ENCODE measurements around the gene KIAA2012. TPM values are rescaled to one million over a fixed set of nuclear protein-coding genes. Genes with fewer than 3 reads are reported as not detected.

Gene KIAA2012
- total and polyA plus RNA-seq, 4 donors = under 0.01 to 0.61 (median 0.42) TPM

DNA sequence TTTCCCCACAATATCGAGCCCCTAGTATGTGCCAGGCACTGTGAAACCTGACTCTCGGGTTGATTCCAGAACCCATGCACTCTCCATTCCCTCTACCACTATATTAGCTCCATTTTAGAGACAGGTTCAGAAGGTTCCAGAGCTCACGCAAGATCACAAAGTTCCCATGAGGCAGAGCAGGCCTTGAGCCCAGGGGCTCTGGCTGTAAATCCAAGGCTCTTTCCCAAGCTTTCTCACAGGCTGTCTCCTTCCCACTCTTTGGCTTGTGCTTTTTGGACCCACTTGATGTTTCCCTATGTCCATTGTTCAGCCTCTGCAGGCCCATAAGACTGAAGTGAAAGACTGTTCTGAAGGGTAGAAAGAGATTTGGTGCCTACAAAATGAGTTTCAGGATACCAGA is 15.7 kb downstream of the KIAA2012 start (continued):
- TF ChIP-seq, protein P1, sequence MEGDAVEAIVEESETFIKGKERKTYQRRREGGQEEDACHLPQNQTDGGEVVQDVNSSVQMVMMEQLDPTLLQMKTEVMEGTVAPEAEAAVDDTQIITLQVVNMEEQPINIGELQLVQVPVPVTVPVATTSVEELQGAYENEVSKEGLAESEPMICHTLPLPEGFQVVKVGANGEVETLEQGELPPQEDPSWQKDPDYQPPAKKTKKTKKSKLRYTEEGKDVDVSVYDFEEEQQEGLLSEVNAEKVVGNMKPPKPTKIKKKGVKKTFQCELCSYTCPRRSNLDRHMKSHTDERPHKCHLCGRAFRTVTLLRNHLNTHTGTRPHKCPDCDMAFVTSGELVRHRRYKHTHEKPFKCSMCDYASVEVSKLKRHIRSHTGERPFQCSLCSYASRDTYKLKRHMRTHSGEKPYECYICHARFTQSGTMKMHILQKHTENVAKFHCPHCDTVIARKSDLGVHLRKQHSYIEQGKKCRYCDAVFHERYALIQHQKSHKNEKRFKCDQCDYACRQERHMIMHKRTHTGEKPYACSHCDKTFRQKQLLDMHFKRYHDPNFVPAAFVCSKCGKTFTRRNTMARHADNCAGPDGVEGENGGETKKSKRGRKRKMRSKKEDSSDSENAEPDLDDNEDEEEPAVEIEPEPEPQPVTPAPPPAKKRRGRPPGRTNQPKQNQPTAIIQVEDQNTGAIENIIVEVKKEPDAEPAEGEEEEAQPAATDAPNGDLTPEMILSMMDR (IDR thresholded peaks at IDR 0.05; ENCODE audit: low read depth, low read length, missing input control) = no peak
- TF ChIP-seq HNF4G (IDR thresholded peaks at IDR 0.05) (no peak), YY1 (IDR thresholded peaks at IDR 0.05) (no peak), JUND (IDR thresholded peaks at IDR 0.05) (no peak), NR2F2 (IDR thresholded peaks at IDR 0.05) (no peak)
- TF ChIP-seq, protein P2, sequence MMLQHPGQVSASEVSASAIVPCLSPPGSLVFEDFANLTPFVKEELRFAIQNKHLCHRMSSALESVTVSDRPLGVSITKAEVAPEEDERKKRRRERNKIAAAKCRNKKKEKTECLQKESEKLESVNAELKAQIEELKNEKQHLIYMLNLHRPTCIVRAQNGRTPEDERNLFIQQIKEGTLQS (IDR thresholded peaks at IDR 0.05) = no peak

DNA sequence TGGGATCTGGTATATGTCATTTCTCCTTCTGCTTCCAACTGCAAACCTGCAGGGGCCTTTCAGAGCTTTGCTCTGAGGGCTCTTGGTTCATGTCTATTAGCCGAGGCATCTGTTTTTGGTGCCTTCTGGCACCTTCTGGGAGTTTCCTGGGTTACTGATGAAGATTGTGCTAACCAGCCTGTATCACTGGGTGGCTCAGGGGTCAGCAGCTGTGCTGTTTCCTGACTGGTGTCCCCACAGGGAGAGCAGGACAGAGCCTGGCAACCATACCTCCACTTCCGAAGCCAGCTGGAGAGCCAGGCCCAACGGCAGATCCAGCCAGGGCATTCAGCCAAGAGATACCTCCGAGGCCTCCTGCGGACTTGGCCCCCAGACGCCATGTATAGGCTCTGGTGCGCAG is 17.5 kb downstream of the KIAA2012 start:
- TF ChIP-seq, protein P3, sequence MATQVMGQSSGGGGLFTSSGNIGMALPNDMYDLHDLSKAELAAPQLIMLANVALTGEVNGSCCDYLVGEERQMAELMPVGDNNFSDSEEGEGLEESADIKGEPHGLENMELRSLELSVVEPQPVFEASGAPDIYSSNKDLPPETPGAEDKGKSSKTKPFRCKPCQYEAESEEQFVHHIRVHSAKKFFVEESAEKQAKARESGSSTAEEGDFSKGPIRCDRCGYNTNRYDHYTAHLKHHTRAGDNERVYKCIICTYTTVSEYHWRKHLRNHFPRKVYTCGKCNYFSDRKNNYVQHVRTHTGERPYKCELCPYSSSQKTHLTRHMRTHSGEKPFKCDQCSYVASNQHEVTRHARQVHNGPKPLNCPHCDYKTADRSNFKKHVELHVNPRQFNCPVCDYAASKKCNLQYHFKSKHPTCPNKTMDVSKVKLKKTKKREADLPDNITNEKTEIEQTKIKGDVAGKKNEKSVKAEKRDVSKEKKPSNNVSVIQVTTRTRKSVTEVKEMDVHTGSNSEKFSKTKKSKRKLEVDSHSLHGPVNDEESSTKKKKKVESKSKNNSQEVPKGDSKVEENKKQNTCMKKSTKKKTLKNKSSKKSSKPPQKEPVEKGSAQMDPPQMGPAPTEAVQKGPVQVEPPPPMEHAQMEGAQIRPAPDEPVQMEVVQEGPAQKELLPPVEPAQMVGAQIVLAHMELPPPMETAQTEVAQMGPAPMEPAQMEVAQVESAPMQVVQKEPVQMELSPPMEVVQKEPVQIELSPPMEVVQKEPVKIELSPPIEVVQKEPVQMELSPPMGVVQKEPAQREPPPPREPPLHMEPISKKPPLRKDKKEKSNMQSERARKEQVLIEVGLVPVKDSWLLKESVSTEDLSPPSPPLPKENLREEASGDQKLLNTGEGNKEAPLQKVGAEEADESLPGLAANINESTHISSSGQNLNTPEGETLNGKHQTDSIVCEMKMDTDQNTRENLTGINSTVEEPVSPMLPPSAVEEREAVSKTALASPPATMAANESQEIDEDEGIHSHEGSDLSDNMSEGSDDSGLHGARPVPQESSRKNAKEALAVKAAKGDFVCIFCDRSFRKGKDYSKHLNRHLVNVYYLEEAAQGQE (IDR thresholded peaks at IDR 0.05) = no peak
- TF ChIP-seq, protein P2 (IDR thresholded peaks at IDR 0.05) = no peak
- H3K9ac ChIP-seq (ENCODE audit: low read depth in 1 of 2, low read length in 2 of 2) = no peak overlapping the region
- WGBS = 86% methylated on average over 7 of the region's 7 CpGs
- DNase-seq (ENCODE audit: low spot score) = no peak
- H3K4me3 ChIP-seq (ENCODE audit: low read depth in 1 of 3, low read length in 3 of 3) = no peak overlapping the region
- no peaks in the 10 kb centered on the region for H3K9me3 ChIP-seq (ENCODE audit: control insufficient read depth in 4 of 4, low read length in 3 of 4)
- H3K36me3 ChIP-seq (ENCODE audit: control insufficient read depth in 4 of 4, insufficient read depth in 3 of 4, low read depth in 1 of 4, low read length in 3 of 4) = no peaks in the 10 kb centered on the region
- H3K27ac ChIP-seq (ENCODE audit: low read depth in 1 of 2, low read length in 2 of 2) = no peak overlapping the region
- H3K4me1 ChIP-seq (ENCODE audit: control insufficient read depth in 4 of 4, insufficient read depth in 4 of 4, low read length in 3 of 4) = no peaks in the 10 kb centered on the region
- H3K27me3 ChIP-seq (ENCODE audit: control insufficient read depth in 4 of 4, insufficient read depth in 4 of 4, low read length in 3 of 4) = no peaks in the 10 kb centered on the region

DNA sequence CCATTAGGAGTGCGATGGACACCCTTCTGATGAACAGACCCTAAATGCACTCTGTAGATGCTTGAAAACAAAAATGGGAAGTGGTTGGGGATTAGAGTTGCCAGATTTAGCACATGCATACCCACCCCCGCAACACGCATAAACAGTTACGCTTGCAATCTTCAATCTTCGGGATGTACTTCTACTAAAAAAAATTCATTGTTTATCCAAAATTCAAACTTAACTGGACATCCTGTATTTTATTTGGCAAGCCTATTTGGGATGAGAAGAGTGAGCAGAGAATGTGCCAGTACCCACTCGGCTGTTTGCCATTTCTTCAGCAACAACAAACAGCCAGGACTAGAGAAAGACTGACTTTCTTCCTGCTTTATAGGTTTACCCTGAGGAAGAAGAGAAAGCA is 18.4 kb downstream of the KIAA2012 start:
- Histone ChIP-seq H3K4me1 (ENCODE audit: control insufficient read depth in 4 of 4, insufficient read depth in 4 of 4, low read length in 3 of 4) (no peaks in the 10 kb centered on the region), H3K27ac (ENCODE audit: low read depth in 1 of 2, low read length in 2 of 2) (no peak overlapping the region), H3K9me3 (ENCODE audit: control insufficient read depth in 4 of 4, low read length in 3 of 4) (no peaks in the 10 kb centered on the region), H3K4me3 (ENCODE audit: low read depth in 1 of 3, low read length in 3 of 3) (no peak overlapping the region), H3K9ac (ENCODE audit: low read depth in 1 of 2, low read length in 2 of 2) (no peak overlapping the region), H3K36me3 (ENCODE audit: control insufficient read depth in 4 of 4, insufficient read depth in 3 of 4, low read depth in 1 of 4, low read length in 3 of 4) (no peaks in the 10 kb centered on the region), H3K27me3 (ENCODE audit: control insufficient read depth in 4 of 4, insufficient read depth in 4 of 4, low read length in 3 of 4) (no peaks in the 10 kb centered on the region)
- DNase-seq (ENCODE audit: low spot score) = no peak
- WGBS = 72% methylated on average over 6 of the region's 6 CpGs
- TF ChIP-seq GABPA (IDR thresholded peaks at IDR 0.05 in 1 of 2, conservative IDR thresholded peaks at IDR 0.05 in 1 of 2) (no peak), TAF1 (conservative IDR thresholded peaks at IDR 0.05) (no peak), SP1 (IDR thresholded peaks at IDR 0.05) (no peak), FOXA1 (IDR thresholded peaks at IDR 0.05) (no peak), YY1 (IDR thresholded peaks at IDR 0.05) (no peak), JUND (IDR thresholded peaks at IDR 0.05) (no peak), EGR1 (IDR thresholded peaks at IDR 0.05; ENCODE audit: low read depth in 2 of 2) (no peak), HNF4G (IDR thresholded peaks at IDR 0.05) (no peak), RXRA (IDR thresholded peaks at IDR 0.05) (no peak), NR2F2 (IDR thresholded peaks at IDR 0.05) (no peak), FOXA2 (IDR thresholded peaks at IDR 0.05) (no peak), RAD21 (IDR thresholded peaks at IDR 0.05) (no peak), HNF4A (conservative IDR thresholded peaks at IDR 0.05) (no peak)
- TF ChIP-seq, protein P4, sequence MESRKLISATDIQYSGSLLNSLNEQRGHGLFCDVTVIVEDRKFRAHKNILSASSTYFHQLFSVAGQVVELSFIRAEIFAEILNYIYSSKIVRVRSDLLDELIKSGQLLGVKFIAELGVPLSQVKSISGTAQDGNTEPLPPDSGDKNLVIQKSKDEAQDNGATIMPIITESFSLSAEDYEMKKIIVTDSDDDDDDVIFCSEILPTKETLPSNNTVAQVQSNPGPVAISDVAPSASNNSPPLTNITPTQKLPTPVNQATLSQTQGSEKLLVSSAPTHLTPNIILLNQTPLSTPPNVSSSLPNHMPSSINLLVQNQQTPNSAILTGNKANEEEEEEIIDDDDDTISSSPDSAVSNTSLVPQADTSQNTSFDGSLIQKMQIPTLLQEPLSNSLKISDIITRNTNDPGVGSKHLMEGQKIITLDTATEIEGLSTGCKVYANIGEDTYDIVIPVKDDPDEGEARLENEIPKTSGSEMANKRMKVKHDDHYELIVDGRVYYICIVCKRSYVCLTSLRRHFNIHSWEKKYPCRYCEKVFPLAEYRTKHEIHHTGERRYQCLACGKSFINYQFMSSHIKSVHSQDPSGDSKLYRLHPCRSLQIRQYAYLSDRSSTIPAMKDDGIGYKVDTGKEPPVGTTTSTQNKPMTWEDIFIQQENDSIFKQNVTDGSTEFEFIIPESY (IDR thresholded peaks at IDR 0.05) = no peak
- TF ChIP-seq, protein P5, sequence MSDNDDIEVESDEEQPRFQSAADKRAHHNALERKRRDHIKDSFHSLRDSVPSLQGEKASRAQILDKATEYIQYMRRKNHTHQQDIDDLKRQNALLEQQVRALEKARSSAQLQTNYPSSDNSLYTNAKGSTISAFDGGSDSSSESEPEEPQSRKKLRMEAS (IDR thresholded peaks at IDR 0.05) = no peak
- TF ChIP-seq, protein P2 (IDR thresholded peaks at IDR 0.05) = no peak
- TF ChIP-seq, protein P1 (IDR thresholded peaks at IDR 0.05; ENCODE audit: low read depth, low read length, missing input control) = no peak
